GM21367 (cell line): Measurements from ENCODE around the gene RANBP2.

Experiments used
- ATAC-seq: cut with Tn5 transposase; IDR thresholded peaks from one replicate; pipeline ENCODE4 v1.9.1; 2021; ENCODE audit not compliant: unreplicated experiment

The RANBP2 gene

GRCh38 chr2:108834620-108835019, 115.3 kb downstream of the RANBP2 start:
- ATAC-seq = no peak

DNA sequence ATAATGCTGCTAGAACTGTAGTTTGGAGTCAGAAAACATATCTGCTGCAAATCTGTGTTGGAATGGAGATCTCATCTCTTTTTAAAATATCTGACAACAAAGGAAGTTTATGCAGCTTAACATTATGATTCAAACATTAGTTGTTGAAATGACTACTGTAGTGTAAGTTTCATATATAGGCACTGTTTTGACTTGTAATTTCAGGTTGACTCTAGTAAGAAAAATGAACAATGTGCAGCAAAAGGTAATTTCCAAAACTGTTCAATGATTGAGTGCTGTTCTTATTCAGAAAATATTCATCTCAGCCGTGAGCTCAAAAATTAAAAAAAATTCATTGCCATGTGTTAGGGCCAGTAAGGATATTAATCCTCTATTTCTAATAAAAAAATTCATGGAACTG, 115.8 kb downstream of the RANBP2 start:
- no peak for ATAC-seq
